ENCODE results near the gene AOPEP.

AOPEP gene

DNA sequence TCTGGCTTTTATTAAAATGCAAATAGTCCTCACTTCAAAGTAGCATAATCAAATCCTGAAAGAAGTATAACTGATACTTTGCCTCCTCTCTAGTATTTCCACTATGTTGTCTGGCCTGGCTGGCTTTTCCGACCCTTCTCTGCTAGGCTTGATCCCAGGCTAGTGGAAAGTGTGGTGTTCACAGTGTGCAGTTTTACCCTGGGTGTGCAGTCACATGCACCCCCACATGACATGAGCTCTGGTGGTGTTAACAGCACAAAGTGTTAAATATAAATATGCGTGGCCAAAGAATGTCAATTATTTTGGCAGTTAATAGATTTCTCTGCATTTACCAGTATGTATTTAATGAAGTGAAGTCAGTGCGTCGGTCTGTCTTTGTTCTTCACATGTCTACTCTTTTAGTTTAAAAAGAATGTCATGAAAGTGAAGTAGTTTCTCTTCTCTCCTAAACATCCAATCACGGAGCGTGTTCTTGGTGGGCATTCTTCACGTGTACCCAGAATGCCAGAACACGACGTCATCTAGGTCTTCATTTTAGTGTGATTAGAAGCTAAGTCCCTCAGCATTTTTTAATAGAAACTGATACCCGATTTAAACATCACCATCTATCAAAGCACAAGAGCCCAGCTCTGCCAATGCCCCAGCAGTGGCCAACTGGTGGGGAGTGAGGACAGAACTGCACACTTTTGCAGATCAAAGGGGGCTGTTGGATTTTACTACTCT lies 304.6 kb downstream of the AOPEP start:
- TF ChIP-seq, protein P1, sequence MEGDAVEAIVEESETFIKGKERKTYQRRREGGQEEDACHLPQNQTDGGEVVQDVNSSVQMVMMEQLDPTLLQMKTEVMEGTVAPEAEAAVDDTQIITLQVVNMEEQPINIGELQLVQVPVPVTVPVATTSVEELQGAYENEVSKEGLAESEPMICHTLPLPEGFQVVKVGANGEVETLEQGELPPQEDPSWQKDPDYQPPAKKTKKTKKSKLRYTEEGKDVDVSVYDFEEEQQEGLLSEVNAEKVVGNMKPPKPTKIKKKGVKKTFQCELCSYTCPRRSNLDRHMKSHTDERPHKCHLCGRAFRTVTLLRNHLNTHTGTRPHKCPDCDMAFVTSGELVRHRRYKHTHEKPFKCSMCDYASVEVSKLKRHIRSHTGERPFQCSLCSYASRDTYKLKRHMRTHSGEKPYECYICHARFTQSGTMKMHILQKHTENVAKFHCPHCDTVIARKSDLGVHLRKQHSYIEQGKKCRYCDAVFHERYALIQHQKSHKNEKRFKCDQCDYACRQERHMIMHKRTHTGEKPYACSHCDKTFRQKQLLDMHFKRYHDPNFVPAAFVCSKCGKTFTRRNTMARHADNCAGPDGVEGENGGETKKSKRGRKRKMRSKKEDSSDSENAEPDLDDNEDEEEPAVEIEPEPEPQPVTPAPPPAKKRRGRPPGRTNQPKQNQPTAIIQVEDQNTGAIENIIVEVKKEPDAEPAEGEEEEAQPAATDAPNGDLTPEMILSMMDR (IDR thresholded peaks at IDR 0.05; ENCODE audit: low read depth, low read length): no peak
- peaks cover 58% of the 10 kb centered on the region for H3K4me1 ChIP-seq
- H3K36me3 ChIP-seq: peaks cover 49% of the 10 kb centered on the region
- H3K9me3 ChIP-seq: no peaks in the 10 kb centered on the region
- DNase-seq: no peak
- H3K27me3 ChIP-seq: no peaks in the 10 kb centered on the region
- no peak overlapping the region for H3K4me3 ChIP-seq (ENCODE audit: low read depth, low read length)

DNA sequence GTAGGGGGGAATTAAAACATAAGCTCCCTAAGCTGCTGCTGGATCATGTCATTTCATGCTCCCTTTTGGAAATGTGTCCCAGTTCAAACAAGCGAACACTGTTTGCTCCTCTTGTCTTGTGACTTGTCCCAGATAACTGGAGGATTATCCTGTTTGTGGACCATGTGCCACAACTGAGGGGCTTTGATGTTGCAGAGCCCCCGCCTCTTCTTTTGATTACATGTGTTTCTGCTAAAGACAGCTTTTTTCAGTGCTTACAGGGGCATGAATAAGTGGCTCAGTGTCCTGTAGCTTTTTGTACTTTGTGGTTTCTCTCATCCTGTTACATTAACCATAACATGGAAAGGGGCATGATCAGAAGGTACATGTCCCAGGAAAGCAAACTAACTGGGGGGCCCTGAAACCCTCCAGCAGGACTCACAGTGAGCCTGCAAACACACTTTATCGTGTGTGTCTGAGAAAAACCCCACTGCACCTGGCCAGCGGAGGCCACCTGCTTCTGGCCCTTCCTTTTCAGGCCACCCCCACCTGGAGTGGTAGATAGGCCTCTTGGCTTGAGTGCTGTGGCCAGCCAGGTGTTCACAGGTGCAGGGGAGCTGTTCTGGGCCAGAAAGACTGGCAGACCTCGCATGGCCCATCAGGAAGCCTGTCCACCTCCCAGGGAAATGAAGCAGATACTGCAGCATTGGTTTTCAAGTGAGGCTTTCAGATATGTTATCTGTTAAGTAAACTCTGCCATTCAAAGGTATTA lies 305.4 kb downstream of the AOPEP start:
- Histone ChIP-seq H3K4me3 (ENCODE audit: low read depth, low read length) (no peak overlapping the region), H3K27me3 (no peaks in the 10 kb centered on the region), H3K9me3 (no peaks in the 10 kb centered on the region), H3K4me1 (peaks cover 53% of the 10 kb centered on the region), H3K36me3 (peaks cover 43% of the 10 kb centered on the region)
- no peak for DNase-seq
- TF ChIP-seq, protein P1 (IDR thresholded peaks at IDR 0.05; ENCODE audit: low read depth, low read length): no peak

DNA sequence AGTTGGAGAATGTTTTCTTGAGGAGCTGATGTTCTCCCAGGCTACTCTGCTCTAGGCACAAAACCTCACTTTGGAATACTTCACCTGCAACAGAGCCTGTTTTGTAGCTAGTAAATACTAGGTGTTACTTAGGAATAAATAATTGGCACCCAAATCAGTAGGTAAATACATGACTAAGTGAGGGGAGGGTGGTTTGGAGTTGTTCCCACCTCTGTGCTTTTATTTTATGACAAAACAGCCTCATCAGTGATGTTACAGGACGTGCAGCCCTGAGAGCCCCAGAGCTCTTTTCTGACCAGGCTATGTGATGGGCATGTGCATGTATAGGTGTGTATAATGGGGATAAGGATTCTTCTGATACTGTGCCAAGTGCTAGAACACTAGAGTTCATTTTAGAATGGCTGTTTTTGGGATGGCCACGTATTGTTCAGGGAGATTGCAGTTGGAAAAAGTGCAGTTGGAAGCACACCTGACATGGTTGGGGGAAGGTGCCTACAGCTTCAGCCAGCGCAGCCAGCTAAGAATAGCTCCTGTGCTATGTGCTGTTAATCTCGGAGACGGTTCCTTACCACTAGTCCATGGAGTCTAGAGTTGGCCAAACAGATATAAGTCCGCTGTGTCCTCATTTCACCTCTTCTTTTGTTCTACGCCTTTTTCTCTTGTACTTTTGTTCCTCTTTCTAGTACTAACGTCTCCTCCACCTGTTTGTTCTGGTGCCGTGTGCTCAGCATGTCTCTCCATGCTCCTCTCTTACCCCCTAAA lies 306.3 kb downstream of the AOPEP start:
- Histone ChIP-seq H3K4me1 (peaks cover 57% of the 10 kb centered on the region), H3K36me3 (peaks cover 45% of the 10 kb centered on the region), H3K27me3 (no peaks in the 10 kb centered on the region), H3K9me3 (no peaks in the 10 kb centered on the region), H3K4me3 (ENCODE audit: low read depth, low read length) (no peak overlapping the region)
- DNase-seq: no peak
- TF ChIP-seq, protein P1 (IDR thresholded peaks at IDR 0.05; ENCODE audit: low read depth, low read length): no peak

DNA sequence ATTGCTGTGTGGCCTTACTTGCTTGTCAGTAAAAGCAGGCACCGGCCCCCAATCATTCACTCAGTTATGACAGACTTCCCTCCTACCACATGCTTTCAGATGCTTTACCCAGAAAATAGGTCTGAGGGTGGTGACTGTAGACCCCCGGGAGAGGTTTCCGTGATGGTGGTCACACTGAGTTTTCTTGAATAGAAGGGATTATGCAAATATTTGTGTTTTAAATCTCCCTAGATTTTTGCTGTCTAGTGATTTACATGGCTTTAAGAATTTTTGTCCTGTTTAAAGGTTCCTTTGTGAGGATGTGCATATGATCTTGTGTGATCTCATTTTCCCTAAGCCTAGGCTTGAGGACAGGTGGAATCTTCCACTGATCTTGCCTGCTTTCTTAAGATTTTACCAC lies 309.3 kb downstream of the AOPEP start:
- no peaks in the 10 kb centered on the region for H3K27me3 ChIP-seq
- DNase-seq: no peak
- peaks cover 42% of the 10 kb centered on the region for H3K4me1 ChIP-seq
- H3K9me3 ChIP-seq: no peaks in the 10 kb centered on the region
- TF ChIP-seq, protein P1 (IDR thresholded peaks at IDR 0.05; ENCODE audit: low read depth, low read length): no peak
- H3K4me3 ChIP-seq (ENCODE audit: low read depth, low read length): no peak overlapping the region
- peaks cover 52% of the 10 kb centered on the region for H3K36me3 ChIP-seq

DNA sequence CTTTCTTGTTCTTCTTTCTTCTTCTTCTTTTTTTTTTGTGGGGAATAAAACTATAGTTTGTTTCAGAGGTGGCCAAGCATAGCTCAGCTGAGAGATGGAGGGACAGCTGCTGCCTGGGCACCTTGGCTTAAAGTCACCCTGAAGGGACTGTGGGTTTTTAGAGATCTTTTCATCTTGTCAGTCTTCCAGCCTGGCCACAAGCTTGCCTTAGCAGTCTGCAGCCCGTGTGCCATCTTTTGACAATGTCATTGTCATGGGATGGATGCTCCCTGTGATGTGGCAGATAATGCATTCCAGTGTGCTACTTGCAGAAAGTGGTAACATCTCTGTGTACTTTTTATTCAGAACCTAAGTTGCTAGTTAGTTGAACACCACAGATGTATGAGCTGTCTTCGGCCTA lies 310.2 kb downstream of the AOPEP start:
- TF ChIP-seq, protein P1 (IDR thresholded peaks at IDR 0.05; ENCODE audit: low read depth, low read length): no peak
- H3K4me1 ChIP-seq: peaks cover 36% of the 10 kb centered on the region

More for the DNA sequence above, 310.2 kb downstream of the AOPEP start:
- DNase-seq: no peak
- Histone ChIP-seq H3K4me3 (ENCODE audit: low read depth, low read length) (no peak overlapping the region), H3K27me3 (no peaks in the 10 kb centered on the region), H3K9me3 (no peaks in the 10 kb centered on the region), H3K36me3 (peaks cover 52% of the 10 kb centered on the region)
